HepG2 (cell line): ENCODE measurements around the gene LTBR.

ENCODE experiments used
- CTCF ChIP-seq: sonication (generic); formaldehyde crosslinking; IDR thresholded peaks from 2 replicates; pipeline ENCODE4 v1.5.0; 2020; ENCODE audit warnings: mild to moderate bottlenecking, missing genetic modification reagents, moderate library complexity
- EZH2 ChIP-seq: conservative IDR thresholded peaks from 2 replicates; pipeline ENCODE4 v1.6.1; 2012; ENCODE audit warnings: mild to moderate bottlenecking, low read depth, low read length, moderate library complexity
- FOXJ3 ChIP-seq: sonication (generic); formaldehyde crosslinking; IDR thresholded peaks from 2 replicates; pipeline ENCODE4 v1.4.0; 2020; ENCODE audit warnings: missing genetic modification reagents, mild to moderate bottlenecking, borderline replicate concordance
- GTF2F1 ChIP-seq: fragments of 150-350 bp; IDR thresholded peaks from 2 replicates; pipeline ENCODE4 v1.6.1; 2014; ENCODE audit warnings: low read length
- POLR2AphosphoS5 ChIP-seq: IDR thresholded peaks from 2 replicates; pipeline ENCODE4 v1.6.1; 2012; ENCODE audit warnings: low read depth, low read length
- THRA ChIP-seq: sonication (generic); formaldehyde crosslinking; IDR thresholded peaks from 2 replicates; pipeline ENCODE4 v1.4.0; 2020; ENCODE audit warnings: missing genetic modification reagents, borderline replicate concordance
- TOE1 ChIP-seq: sonication (generic); formaldehyde crosslinking; IDR thresholded peaks from 2 replicates; pipeline ENCODE4 v1.4.0; 2020; ENCODE audit warnings: mild to moderate bottlenecking, missing genetic modification reagents
- ZNF382 ChIP-seq: sonication (generic); formaldehyde crosslinking; IDR thresholded peaks from 2 replicates; pipeline ENCODE4 v1.5.0; 2020; ENCODE audit warnings: missing genetic modification reagents, mild to moderate bottlenecking, borderline replicate concordance

- no peak for TF ChIP-seq FOXJ3 (CRISPR knock-in tag)
- TF ChIP-seq POLR2AphosphoS5: no peak
- TF ChIP-seq EZH2: no peak
- no peak for TF ChIP-seq ZNF382
- TF ChIP-seq CTCF (CRISPR knock-in tag): peak; percentile 95
- TF ChIP-seq THRA (CRISPR knock-in tag): 0 out of 2 replicates have a peak, but pooled peaks have one; percentile 37
- TF ChIP-seq TOE1 (CRISPR knock-in tag): no peak
- TF ChIP-seq GTF2F1: no peak
Observed at GRCh38 chr12:6423267-6424007, 39.5 kb downstream of the LTBR start.
